Bronchial epithelial cell (primary cell): ENCODE data around the gene KAZN. TPM values are rescaled to one million over a fixed set of nuclear protein-coding genes. Genes with fewer than 3 reads are reported as not detected.

Experiments used
- DNase-seq: peaks from one replicate; pipeline ENCODE4 v3.0.0-alpha.2; 2010; ENCODE audit warnings: low read depth
- FAIRE-seq: peaks from 2 replicates; lab custom pipeline; 2011; peaks lifted over from hg19 to GRCh38; lab: Jason Lieb, UNC
- H3K27me3 ChIP-seq: 2 replicates; pipeline ENCODE4 v1.5.1; 2011; ENCODE audit warnings: low read length; ENCODE audit not compliant: control insufficient read depth, insufficient read depth
- H3K36me3 ChIP-seq: 2 replicates; pipeline ENCODE4 v1.5.1; 2011; ENCODE audit warnings: low read length; ENCODE audit not compliant: control insufficient read depth, insufficient read depth
- H3K4me3 ChIP-seq: 2 replicates; pipeline ENCODE4 v1.5.1; 2011; ENCODE audit warnings: mild to moderate bottlenecking, low read depth, low read length, control low read depth
- CTCF ChIP-seq: IDR thresholded peaks from 2 replicates; pipeline ENCODE4 v1.5.1; 2011; ENCODE audit warnings: mild to moderate bottlenecking, moderate library complexity, low read length, control low read depth, inconsistent platforms; ENCODE audit not compliant: insufficient read depth, severe bottlenecking
- total RNA-seq: library from RNA; depleted of rRNA; stranded (reverse); fragments of >200 nt; gene quantifications from 2 replicates; pipeline ENCODE4 v1.2.1, GENCODE V29; 2014

Gene KAZN
- total RNA-seq, 1 donor from 2014 or later = 4.7 TPM

GRCh38 chr1:14608308-14608707 lies 9.8 kb downstream of the KAZN start:
- no peak for FAIRE-seq
- Histone ChIP-seq H3K36me3 (no peaks in the 10 kb centered on the region), H3K27me3 (no peaks in the 10 kb centered on the region), H3K4me3 (no peak overlapping the region)
- TF ChIP-seq CTCF = no peak
- no peak for DNase-seq

GRCh38 chr1:14610761-14611160 lies 12.3 kb downstream of the KAZN start:
- FAIRE-seq (no peak), DNase-seq (no peak)
- Histone ChIP-seq H3K4me3 (no peak overlapping the region), H3K27me3 (no peaks in the 10 kb centered on the region), H3K36me3 (no peaks in the 10 kb centered on the region)
- no peak for TF ChIP-seq CTCF

- DNase-seq (no peak), FAIRE-seq (no peak)
- Histone ChIP-seq H3K4me3 (no peak overlapping the region), H3K36me3 (no peaks in the 10 kb centered on the region), H3K27me3 (no peaks in the 10 kb centered on the region)
- TF ChIP-seq CTCF = no peak
Observed at GRCh38 chr1:14611792-14612191, 13.3 kb downstream of the KAZN start.

GRCh38 chr1:14612256-14612655 lies 13.8 kb downstream of the KAZN start:
- FAIRE-seq (no peak), DNase-seq (no peak)
- no peaks in the 10 kb centered on the region for H3K36me3 ChIP-seq
- no peaks in the 10 kb centered on the region for H3K27me3 ChIP-seq
- H3K4me3 ChIP-seq = no peak overlapping the region
- no peak for TF ChIP-seq CTCF

GRCh38 chr1:14613926-14614325 lies 15.4 kb downstream of the KAZN start:
- H3K27me3 ChIP-seq = no peaks in the 10 kb centered on the region
- H3K4me3 ChIP-seq = no peak overlapping the region
- FAIRE-seq = no peak
- H3K36me3 ChIP-seq = no peaks in the 10 kb centered on the region
- DNase-seq = no peak
- no peak for TF ChIP-seq CTCF

GRCh38 chr1:14614341-14614740 lies 15.9 kb downstream of the KAZN start:
- DNase-seq = no peak
- TF ChIP-seq CTCF = no peak
- no peak for FAIRE-seq
- H3K36me3 ChIP-seq = no peaks in the 10 kb centered on the region
- H3K4me3 ChIP-seq = no peak overlapping the region
- H3K27me3 ChIP-seq = no peaks in the 10 kb centered on the region
